ENCODE data around the gene ADAMTS17.

The ADAMTS17 gene

DNA sequence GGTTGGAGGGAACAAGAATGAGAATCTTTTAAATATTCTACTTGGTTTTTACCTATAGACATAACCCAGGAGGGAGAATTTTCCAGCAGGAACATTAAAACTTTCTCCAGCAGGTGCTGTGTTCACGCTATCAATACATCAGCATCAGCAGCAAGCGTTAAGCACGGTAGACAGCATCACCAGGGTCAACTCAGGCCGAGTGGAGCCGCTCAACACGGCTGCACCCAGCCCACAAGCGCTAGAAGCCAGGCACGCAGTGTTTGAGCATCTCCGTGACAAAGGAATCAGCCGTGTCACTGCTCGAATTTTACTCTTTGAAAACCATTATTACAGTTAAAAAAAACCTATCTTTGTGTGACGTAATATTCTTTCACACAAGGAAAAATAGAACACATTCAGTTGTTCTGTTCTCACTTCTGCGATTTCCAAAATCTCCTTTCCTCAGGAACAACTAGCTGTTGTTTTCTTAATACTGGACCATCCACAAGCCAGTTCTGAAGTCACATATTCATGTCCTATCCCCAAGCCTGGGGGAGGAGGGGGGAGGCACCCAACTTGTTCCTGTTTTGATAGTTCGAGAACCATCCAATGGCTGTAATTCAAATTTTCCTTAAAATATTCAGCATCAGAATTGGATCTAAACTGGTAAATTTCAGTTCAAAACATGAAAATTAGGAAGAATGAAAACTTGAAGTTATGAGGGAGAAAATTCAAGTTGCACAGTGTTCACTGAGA, 77.9 kb downstream of the ADAMTS17 start:
- Histone ChIP-seq H3K4me2 (no peak overlapping the region), H3K4me1 (no peaks in the 10 kb centered on the region), H4K20me1 (no peaks in the 10 kb centered on the region), H3K4me3 (no peak overlapping the region), H3K36me3 (no peaks in the 10 kb centered on the region), H3K9me3 (no peaks in the 10 kb centered on the region), H3K27me3 (no peaks in the 10 kb centered on the region), H3K27ac (no peak overlapping the region), H3K9ac (no peak overlapping the region)
- TF ChIP-seq Cebpa-rat (IDR thresholded peaks at IDR 0.05) = no peak

DNA sequence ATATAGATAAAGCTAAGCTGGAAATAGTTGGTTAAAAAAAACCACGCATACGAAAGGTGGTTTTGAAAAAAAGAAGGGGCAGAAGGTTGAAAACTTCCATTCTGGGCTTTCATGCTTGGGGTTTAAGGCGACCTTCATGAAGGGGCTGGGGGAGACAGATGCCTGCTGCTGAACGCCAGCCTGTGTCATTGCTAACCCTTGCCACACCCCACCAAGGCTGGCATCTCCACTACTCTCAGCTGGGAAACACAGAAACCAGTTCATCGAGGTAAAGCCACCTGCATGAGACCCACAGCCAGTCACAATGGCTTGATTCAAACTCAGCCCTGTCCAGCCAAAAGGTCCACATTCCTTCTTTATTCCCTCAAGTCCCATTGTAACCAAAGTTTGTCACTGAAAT, 78.7 kb downstream of the ADAMTS17 start:
- Histone ChIP-seq H3K27ac (no peak overlapping the region), H4K20me1 (no peaks in the 10 kb centered on the region), H3K9ac (no peak overlapping the region), H3K4me1 (no peaks in the 10 kb centered on the region), H3K9me3 (peaks cover under 1% of the 10 kb centered on the region; the same call in 1 of the 2 replicates), H3K36me3 (no peaks in the 10 kb centered on the region), H3K4me2 (no peak overlapping the region), H3K27me3 (no peaks in the 10 kb centered on the region), H3K4me3 (no peak overlapping the region)
- TF ChIP-seq Cebpa-rat (IDR thresholded peaks at IDR 0.05) = no peak

DNA sequence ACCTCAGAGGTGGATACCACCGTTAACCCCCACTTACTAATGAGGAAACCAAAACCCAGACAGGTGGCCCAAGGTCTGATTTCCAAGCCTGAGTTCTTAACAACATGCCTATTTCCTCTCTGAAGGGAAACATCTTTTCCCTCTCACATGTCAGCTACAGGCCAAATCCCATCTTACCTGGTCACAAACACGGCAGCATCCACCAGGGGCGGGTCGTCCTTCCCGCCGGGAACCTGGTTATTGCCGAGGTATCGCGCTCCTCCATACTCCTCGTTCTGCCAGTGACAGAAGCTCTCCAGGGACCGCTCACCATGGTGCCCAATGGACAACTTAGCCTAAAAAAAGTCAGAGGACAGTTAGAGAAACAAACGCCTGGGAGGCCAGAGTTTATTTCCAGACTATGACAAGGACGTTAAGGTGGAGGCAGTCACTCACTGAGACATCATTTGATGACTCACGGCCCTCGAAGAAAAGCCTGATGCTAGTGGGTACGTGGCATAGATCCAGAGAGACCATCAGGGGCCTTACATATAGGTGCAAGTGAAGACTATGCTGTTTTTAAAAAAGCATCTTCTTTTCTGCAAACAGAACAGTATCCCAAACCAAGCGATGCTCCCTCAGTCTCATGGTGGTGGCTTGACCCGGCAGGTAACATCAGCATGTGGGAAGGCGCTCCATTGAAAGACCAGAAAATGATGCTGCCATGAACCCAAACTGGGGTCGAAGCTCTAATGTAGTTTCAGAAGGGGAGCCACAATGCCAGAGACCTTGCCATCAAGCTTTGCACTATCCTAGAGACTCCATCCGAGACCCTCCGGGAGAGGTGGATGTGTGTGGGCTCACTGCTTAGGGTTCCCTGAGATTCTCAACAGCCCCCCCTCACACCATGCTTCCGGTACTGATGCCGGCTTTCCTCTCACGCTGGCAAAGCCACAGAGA, 80.2 kb downstream of the ADAMTS17 start:
- Histone ChIP-seq H3K27ac (no peak overlapping the region), H3K4me2 (no peak overlapping the region), H3K4me3 (no peak overlapping the region), H3K9ac (no peak overlapping the region), H3K36me3 (no peaks in the 10 kb centered on the region), H3K9me3 (peaks cover 5% of the 10 kb centered on the region; the same call in 1 of the 2 replicates), H4K20me1 (no peaks in the 10 kb centered on the region), H3K4me1 (no peaks in the 10 kb centered on the region), H3K27me3 (no peaks in the 10 kb centered on the region)
- TF ChIP-seq Cebpa-rat (IDR thresholded peaks at IDR 0.05) = no peak

DNA sequence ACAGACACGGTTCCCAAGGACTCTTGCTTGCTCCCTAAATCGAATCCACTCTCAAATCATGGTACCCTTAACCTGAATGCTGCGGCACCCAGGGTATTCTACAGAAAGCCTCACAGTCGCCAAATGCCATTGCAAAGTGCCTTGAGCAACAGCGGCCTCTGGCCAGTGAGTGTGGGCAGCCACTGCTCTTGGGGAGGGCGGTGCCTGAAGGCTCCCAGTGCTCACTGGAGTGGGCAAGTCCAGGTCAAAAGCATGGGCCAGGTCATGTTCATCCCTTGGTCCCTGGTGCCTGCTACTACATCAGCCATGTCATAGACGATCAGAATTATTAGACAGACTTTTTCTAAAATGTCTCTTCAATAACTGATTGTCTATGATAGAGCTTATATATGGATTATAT, 82.5 kb downstream of the ADAMTS17 start:
- Histone ChIP-seq H3K27me3 (no peaks in the 10 kb centered on the region), H3K27ac (no peak overlapping the region), H3K4me2 (no peak overlapping the region), H3K9me3 (peaks cover 5% of the 10 kb centered on the region; the same call in 1 of the 2 replicates), H3K36me3 (no peaks in the 10 kb centered on the region), H3K4me1 (peaks cover 2% of the 10 kb centered on the region; the same call in 1 of the 2 replicates), H3K4me3 (no peak overlapping the region), H4K20me1 (no peaks in the 10 kb centered on the region), H3K9ac (no peak overlapping the region)
- no peak for TF ChIP-seq Cebpa-rat (IDR thresholded peaks at IDR 0.05)

DNA sequence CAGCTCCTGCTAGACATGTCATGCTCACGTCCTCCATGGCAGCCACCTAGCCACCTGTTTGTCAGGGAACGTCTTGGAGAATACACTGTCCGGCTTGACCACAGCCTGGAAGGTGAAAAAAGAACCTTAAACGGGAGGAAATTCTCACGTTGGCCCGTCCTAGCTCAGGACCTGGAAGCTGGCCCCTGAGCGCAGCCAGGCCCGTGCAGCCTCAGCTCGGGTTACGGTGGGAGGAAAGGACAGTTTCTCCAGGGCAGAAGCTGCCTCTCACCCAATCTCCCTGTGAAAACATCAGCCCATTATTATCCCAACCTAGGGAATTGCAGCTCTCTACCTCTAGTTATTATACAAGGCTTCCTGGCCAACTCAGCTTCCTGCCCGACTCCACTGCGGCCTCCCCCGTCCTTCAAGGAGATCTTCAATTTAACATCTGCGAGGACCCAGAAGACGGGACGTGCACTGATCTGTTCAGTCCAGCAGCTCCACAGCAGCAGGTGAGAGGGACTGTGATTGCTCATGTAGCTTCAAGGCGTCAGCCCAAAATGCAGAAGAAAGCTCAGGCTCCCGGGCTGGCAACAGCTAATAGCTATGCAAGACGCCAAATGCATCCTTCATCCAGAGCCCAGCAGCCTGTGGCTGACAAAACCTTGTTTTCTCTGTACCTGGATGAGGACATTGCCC, 84.7 kb downstream of the ADAMTS17 start:
- Histone ChIP-seq H3K27ac (no peak overlapping the region), H3K4me1 (peaks cover 11% of the 10 kb centered on the region), H3K4me3 (no peak overlapping the region), H4K20me1 (no peaks in the 10 kb centered on the region), H3K36me3 (no peaks in the 10 kb centered on the region), H3K27me3 (no peaks in the 10 kb centered on the region), H3K9me3 (peaks cover 5% of the 10 kb centered on the region; the same call in 1 of the 2 replicates), H3K4me2 (no peak overlapping the region), H3K9ac (no peak overlapping the region)
- TF ChIP-seq Cebpa-rat (IDR thresholded peaks at IDR 0.05) = no peak

DNA sequence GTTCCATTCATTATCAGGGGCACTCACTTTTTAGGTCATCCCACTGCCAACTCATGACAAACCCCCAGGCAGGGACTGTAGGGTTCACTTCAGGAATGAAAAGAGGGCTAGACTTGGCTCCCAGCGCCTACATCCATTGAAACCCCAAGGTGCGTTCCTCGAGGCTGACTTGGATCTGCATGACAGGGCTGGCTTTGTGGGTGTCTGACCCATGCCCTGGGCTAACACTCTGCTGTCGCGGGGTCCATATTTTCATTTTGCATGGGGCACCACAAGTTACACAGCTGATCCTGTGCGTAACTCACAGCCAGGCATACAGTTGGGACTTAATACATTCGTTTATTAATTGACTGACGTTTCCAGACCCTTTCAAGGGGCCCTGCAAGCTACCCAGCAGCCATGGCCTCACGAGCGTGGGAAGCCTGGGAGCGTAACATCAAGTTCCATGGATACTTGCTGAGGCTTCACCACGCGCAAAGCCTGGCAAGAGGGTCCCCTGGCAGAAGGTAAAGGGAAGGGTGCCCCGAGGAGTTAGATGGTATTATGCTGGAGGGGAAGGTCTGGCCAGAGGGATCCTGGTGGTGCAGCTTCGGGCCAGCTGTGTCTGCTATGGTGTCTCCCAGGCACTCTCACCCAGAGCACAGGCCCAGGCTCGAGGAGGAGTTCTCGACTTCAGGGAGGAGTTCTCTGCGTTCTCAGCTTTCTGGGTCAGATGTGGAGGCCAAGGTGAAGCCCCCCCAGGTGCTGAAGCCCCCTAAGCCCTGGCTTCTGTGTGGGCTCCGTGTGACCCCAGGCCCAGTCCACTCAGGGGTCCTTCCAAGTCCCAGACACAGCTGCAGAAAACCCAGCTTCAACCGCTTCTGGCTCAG, 85.4 kb downstream of the ADAMTS17 start:
- no peak overlapping the region for H3K9ac ChIP-seq
- no peak overlapping the region for H3K27ac ChIP-seq
- H3K4me1 ChIP-seq = peaks cover 11% of the 10 kb centered on the region
- H4K20me1 ChIP-seq = no peaks in the 10 kb centered on the region
- no peak overlapping the region for H3K4me3 ChIP-seq
- no peaks in the 10 kb centered on the region for H3K36me3 ChIP-seq
- no peak overlapping the region for H3K4me2 ChIP-seq
- no peaks in the 10 kb centered on the region for H3K27me3 ChIP-seq
- H3K9me3 ChIP-seq = peaks cover 5% of the 10 kb centered on the region; the same call in 1 of the 2 replicates
- no peak for TF ChIP-seq Cebpa-rat (IDR thresholded peaks at IDR 0.05)

DNA sequence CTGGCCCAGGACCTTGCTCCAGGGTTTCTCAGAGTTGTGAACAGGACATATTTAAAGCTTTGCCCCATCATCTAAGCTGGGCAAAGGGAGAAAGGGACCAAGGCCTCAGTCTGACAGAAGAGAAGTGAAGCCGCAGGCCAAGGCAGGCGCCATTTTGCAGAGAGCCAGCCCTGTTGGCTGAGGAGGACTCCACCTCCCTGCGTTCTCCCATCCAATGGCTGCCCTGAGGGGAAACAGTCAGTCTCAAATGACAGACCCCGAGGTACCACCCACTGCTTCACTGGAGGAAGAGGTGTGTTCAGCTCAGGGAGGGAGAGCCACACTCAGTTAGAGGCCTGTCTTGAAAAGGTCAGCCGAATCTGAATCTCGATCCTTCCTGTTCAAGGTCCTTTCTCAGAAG, 86.1 kb downstream of the ADAMTS17 start:
- peaks cover 5% of the 10 kb centered on the region; the same call in 1 of the 2 replicates for H3K9me3 ChIP-seq
- peaks cover 11% of the 10 kb centered on the region for H3K4me1 ChIP-seq
- no peak overlapping the region for H3K9ac ChIP-seq
- H3K4me3 ChIP-seq = no peak overlapping the region
- H3K4me2 ChIP-seq = no peak overlapping the region
- no peaks in the 10 kb centered on the region for H3K27me3 ChIP-seq
- TF ChIP-seq Cebpa-rat (IDR thresholded peaks at IDR 0.05) = no peak
- no peaks in the 10 kb centered on the region for H4K20me1 ChIP-seq
- no peaks in the 10 kb centered on the region for H3K36me3 ChIP-seq
- H3K27ac ChIP-seq = no peak overlapping the region

DNA sequence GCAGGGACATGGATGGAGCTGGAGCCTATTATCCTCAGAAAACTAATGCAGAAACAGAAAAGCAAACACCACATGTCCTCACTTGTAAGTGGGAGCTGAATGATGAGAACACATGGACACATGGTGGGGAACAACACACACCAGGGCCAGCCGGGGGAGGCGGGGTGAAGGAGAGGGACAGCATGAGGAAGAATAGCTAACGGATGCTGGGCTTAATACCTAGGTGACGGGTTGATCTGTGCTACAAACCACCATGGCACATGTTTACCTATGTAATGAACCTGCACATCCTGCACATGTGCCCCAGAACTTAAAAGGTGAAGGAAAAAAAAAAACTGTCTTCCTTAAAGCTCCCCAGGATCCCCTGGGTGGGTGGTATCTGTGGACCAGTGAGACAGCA, 87.1 kb downstream of the ADAMTS17 start:
- peaks cover 5% of the 10 kb centered on the region; the same call in 1 of the 2 replicates for H3K9me3 ChIP-seq
- H3K9ac ChIP-seq = no peak overlapping the region
- no peak overlapping the region for H3K4me3 ChIP-seq
- no peaks in the 10 kb centered on the region for H3K36me3 ChIP-seq
- H3K27me3 ChIP-seq = no peaks in the 10 kb centered on the region
- TF ChIP-seq Cebpa-rat (IDR thresholded peaks at IDR 0.05) = no peak
- H3K4me1 ChIP-seq = peaks cover 11% of the 10 kb centered on the region
- H3K4me2 ChIP-seq = no peak overlapping the region
- no peaks in the 10 kb centered on the region for H4K20me1 ChIP-seq
- no peak overlapping the region for H3K27ac ChIP-seq

DNA sequence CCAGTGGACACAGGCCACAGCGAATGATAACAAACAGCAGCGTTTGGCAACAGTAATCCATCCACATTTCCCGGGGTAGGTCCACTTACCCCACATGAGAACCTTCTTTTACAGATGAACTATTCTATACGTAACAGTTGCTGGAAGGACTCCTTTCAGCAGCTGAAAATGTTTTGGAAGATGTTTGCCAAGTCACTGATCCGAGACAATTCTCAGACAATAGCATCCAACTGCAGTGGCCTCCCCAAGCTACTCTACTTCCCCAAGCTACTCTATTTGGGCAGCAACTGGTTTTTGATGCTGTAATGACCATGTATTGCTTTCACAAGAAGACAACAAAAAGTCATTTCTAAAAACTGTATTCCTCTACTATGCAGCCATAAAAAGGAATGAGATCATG, 87.5 kb downstream of the ADAMTS17 start:
- Histone ChIP-seq H3K4me1 (peaks cover 11% of the 10 kb centered on the region), H3K4me3 (no peak overlapping the region), H3K36me3 (no peaks in the 10 kb centered on the region), H3K4me2 (no peak overlapping the region), H3K27me3 (no peaks in the 10 kb centered on the region), H3K9ac (no peak overlapping the region), H3K27ac (no peak overlapping the region), H4K20me1 (no peaks in the 10 kb centered on the region), H3K9me3 (peaks cover 5% of the 10 kb centered on the region; the same call in 1 of the 2 replicates)
- TF ChIP-seq Cebpa-rat (IDR thresholded peaks at IDR 0.05) = no peak

Measured in BLaER1 (cell line).